HepG2 (cell line): ENCODE results near the gene CARS1. TPM values are rescaled to one million over a fixed set of nuclear protein-coding genes. Genes with fewer than 3 reads are reported as not detected.

ENCODE experiments used
- CBX1 ChIP-seq: IDR thresholded peaks from one replicate; pipeline ENCODE4 v1.6.1; 2016; ENCODE audit warnings: antibody characterized with exemption, low read depth
- CREBL2 ChIP-seq: sonication (generic); formaldehyde crosslinking; IDR thresholded peaks from 2 replicates; pipeline ENCODE4 v1.8.1; 2023; ENCODE audit warnings: missing genetic modification reagents, mild to moderate bottlenecking, borderline replicate concordance
- FOSL1 ChIP-seq: sonication (generic); formaldehyde crosslinking; IDR thresholded peaks from 2 replicates; pipeline ENCODE4 v1.9.0; 2021; ENCODE audit warnings: missing genetic modification reagents, borderline replicate concordance
- KLF15 ChIP-seq: sonication (generic); formaldehyde crosslinking; IDR thresholded peaks from 2 replicates; pipeline ENCODE4 v1.8.1; 2023; ENCODE audit warnings: borderline replicate concordance, mild to moderate bottlenecking, inconsistent platforms, missing genetic modification reagents, mixed read lengths
- MTF1 ChIP-seq: sonication (generic); formaldehyde crosslinking; IDR thresholded peaks from 2 replicates; pipeline ENCODE4 v1.5.0; 2020; ENCODE audit warnings: missing genetic modification reagents
- NCOR1 ChIP-seq: fragments of 200-600 bp; sonication (generic); IDR thresholded peaks from 2 replicates; pipeline ENCODE4 v1.7.0; 2017; ENCODE audit warnings: antibody characterized with exemption, low read length, borderline replicate concordance
- POGZ ChIP-seq: sonication (generic); formaldehyde crosslinking; IDR thresholded peaks from 2 replicates; pipeline ENCODE4 v1.4.0; 2020; ENCODE audit warnings: mild to moderate bottlenecking, missing genetic modification reagents
- PPARG ChIP-seq: conservative IDR thresholded peaks from 2 replicates; pipeline ENCODE4 v1.6.1; 2016; ENCODE audit warnings: missing biosample characterization, missing genetic modification reagents
- SKIL ChIP-seq: sonication (generic); formaldehyde crosslinking; IDR thresholded peaks from 2 replicates; pipeline ENCODE4 v1.8.0; 2022; ENCODE audit warnings: missing genetic modification reagents, mild to moderate bottlenecking, moderate library complexity, borderline replicate concordance
- ZFAT ChIP-seq: sonication (generic); formaldehyde crosslinking; conservative IDR thresholded peaks from 2 replicates; pipeline ENCODE4 v1.8.1; 2023; ENCODE audit warnings: missing genetic modification reagents, inconsistent platforms
- ZNF24 ChIP-seq: fragments of 450-650 bp; IDR thresholded peaks from 2 replicates; pipeline ENCODE4 v1.6.1; 2017; ENCODE audit warnings: antibody characterized with exemption, mild to moderate bottlenecking
- ZNF337 ChIP-seq: sonication (generic); formaldehyde crosslinking; IDR thresholded peaks from 2 replicates; pipeline ENCODE4 v1.5.1; 2020; ENCODE audit warnings: missing genetic modification reagents, low read depth, mild to moderate bottlenecking, borderline replicate concordance
- ZNF33A ChIP-seq: sonication (generic); formaldehyde crosslinking; IDR thresholded peaks from 2 replicates; pipeline ENCODE4 v1.5.1; 2020; ENCODE audit warnings: missing genetic modification reagents, mild to moderate bottlenecking, moderate library complexity, borderline replicate concordance
- ZNF775 ChIP-seq: sonication (generic); formaldehyde crosslinking; IDR thresholded peaks from 2 replicates; pipeline ENCODE4 v1.4.0; 2020; ENCODE audit warnings: missing genetic modification reagents, mild to moderate bottlenecking, moderate library complexity, borderline replicate concordance
- ZNF879 ChIP-seq: sonication (generic); formaldehyde crosslinking; IDR thresholded peaks from 2 replicates; pipeline ENCODE4 v1.8.1; 2023; ENCODE audit warnings: missing genetic modification reagents
- polyA plus RNA-seq, 8 experiments: library from polyadenylated mRNA; depleted of rRNA in 3 of 8; stranded (reverse) in 7 of 8; unstranded in 1 of 8; fragments of >200 nt; fragmentation: Illumina TruSeq in 4 of 8; extraction: Trizol in 4 of 8; gene quantifications; 2 replicates each; pipeline versions ENCODE4 v1.2.1 to v1.2.3, GENCODE V29; 2011 to 2016; ENCODE audit warnings: low read depth in 4 of 8, missing spikeins in 1 of 8, mixed read lengths in 1 of 8; ENCODE audit not compliant: insufficient read depth in 1 of 8
- total RNA-seq, 5 experiments: library from RNA; depleted of rRNA; stranded (reverse); fragments of >200 nt; fragmentation: Illumina TruSeq; extraction: Trizol; gene quantifications; 2 replicates each; pipeline ENCODE4 v1.2.3, GENCODE V29; 2016; ENCODE audit warnings: low read depth in 1 of 5
- TF ChIP-seq, protein P1 (sequence below): sonication (generic); formaldehyde crosslinking; IDR thresholded peaks from 2 replicates; pipeline ENCODE4 v1.5.0; 2020; ENCODE audit warnings: mild to moderate bottlenecking, missing genetic modification reagents
- TF ChIP-seq, protein P2 (sequence below): sonication (generic); formaldehyde crosslinking; IDR thresholded peaks from 2 replicates; pipeline ENCODE4 v1.8.0; 2022; ENCODE audit warnings: mild to moderate bottlenecking, missing genetic modification reagents, moderate library complexity
- TF ChIP-seq, protein P3 (sequence below): sonication (generic); formaldehyde crosslinking; conservative IDR thresholded peaks from 2 replicates; pipeline ENCODE4 v1.8.0; 2022; ENCODE audit warnings: low read depth, missing genetic modification reagents
- TF ChIP-seq, protein P4 (sequence below): sonication (generic); formaldehyde crosslinking; IDR thresholded peaks from 2 replicates; pipeline ENCODE4 v1.5.1; 2020; ENCODE audit warnings: mild to moderate bottlenecking, missing genetic modification reagents, borderline replicate concordance

The CARS1 gene
- total and polyA plus RNA-seq, 2 of the 13 experiments (the other 11 are each of a cell fraction or from before 2014, with no cell fraction given), result 33.8 to 47.0 TPM

GRCh38 chr11:2992234-2992996 is 64.8 kb downstream of the CARS1 start, which contains the start of gene NAP1L4 (continued):
- TF ChIP-seq SKIL (CRISPR knock-in tag) (0 out of 2 replicates have a peak, but pooled peaks have one; percentile 17), MTF1 (CRISPR knock-in tag) (no peak), CBX1 (peak; percentile 23), NCOR1 (no peak; the same call in 1 of the 2 replicates), ZFAT (CRISPR knock-in tag) (no peak), ZNF879 (no peak), CREBL2 (CRISPR knock-in tag) (no peak), ZNF24 (no peak), POGZ (CRISPR knock-in tag) (peak; percentile 64; the same call in 1 of the 2 replicates), ZNF33A (no peak), FOSL1 (CRISPR knock-in tag) (no peak), PPARG (CRISPR knock-in tag) (no peak; the same call in 1 of the 2 replicates), ZNF337 (CRISPR knock-in tag) (peak; percentile 72; the same call in 1 of the 2 replicates), ZNF775 (no peak), KLF15 (CRISPR knock-in tag) (0 out of 2 replicates have a peak, but pooled peaks have one; percentile 40)
- TF ChIP-seq, protein P1, sequence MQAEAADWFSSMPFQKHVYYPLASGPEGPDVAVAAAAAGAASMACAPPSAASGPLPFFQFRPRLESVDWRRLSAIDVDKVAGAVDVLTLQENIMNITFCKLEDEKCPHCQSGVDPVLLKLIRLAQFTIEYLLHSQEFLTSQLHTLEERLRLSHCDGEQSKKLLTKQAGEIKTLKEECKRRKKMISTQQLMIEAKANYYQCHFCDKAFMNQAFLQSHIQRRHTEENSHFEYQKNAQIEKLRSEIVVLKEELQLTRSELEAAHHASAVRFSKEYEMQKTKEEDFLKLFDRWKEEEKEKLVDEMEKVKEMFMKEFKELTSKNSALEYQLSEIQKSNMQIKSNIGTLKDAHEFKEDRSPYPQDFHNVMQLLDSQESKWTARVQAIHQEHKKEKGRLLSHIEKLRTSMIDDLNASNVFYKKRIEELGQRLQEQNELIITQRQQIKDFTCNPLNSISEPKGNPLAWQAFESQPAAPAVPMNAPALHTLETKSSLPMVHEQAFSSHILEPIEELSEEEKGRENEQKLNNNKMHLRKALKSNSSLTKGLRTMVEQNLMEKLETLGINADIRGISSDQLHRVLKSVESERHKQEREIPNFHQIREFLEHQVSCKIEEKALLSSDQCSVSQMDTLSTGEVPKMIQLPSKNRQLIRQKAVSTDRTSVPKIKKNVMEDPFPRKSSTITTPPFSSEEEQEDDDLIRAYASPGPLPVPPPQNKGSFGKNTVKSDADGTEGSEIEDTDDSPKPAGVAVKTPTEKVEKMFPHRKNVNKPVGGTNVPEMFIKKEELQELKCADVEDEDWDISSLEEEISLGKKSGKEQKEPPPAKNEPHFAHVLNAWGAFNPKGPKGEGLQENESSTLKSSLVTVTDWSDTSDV (CRISPR knock-in tag), result no peak
- TF ChIP-seq, protein P2, sequence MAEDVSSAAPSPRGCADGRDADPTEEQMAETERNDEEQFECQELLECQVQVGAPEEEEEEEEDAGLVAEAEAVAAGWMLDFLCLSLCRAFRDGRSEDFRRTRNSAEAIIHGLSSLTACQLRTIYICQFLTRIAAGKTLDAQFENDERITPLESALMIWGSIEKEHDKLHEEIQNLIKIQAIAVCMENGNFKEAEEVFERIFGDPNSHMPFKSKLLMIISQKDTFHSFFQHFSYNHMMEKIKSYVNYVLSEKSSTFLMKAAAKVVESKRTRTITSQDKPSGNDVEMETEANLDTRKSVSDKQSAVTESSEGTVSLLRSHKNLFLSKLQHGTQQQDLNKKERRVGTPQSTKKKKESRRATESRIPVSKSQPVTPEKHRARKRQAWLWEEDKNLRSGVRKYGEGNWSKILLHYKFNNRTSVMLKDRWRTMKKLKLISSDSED (CRISPR knock-in tag), result no peak
- TF ChIP-seq, protein P3, sequence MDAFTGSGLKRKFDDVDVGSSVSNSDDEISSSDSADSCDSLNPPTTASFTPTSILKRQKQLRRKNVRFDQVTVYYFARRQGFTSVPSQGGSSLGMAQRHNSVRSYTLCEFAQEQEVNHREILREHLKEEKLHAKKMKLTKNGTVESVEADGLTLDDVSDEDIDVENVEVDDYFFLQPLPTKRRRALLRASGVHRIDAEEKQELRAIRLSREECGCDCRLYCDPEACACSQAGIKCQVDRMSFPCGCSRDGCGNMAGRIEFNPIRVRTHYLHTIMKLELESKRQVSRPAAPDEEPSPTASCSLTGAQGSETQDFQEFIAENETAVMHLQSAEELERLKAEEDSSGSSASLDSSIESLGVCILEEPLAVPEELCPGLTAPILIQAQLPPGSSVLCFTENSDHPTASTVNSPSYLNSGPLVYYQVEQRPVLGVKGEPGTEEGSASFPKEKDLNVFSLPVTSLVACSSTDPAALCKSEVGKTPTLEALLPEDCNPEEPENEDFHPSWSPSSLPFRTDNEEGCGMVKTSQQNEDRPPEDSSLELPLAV, result no peak
- TF ChIP-seq, protein P4, sequence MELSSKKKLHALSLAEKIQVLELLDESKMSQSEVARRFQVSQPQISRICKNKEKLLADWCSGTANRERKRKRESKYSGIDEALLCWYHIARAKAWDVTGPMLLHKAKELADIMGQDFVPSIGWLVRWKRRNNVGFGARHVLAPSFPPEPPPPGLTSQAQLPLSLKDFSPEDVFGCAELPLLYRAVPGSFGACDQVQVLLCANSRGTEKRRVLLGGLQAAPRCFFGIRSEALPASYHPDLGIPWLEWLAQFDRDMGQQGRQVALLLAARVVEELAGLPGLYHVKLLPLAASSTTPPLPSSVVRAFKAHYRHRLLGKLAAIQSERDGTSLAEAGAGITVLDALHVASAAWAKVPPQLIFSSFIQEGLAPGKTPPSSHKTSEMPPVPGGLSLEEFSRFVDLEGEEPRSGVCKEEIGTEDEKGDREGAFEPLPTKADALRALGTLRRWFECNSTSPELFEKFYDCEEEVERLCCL (CRISPR knock-in tag), result no peak
